ENCODE results near the gene CFAP74. TPM values are rescaled to one million over a fixed set of nuclear protein-coding genes. Genes with fewer than 3 reads are reported as not detected.

The CFAP74 gene
- total and polyA plus RNA-seq, 2 of the 13 experiments (the other 11 are each of a cell fraction or from before 2014, with no cell fraction given): 0.27 to 0.62 TPM

DNA sequence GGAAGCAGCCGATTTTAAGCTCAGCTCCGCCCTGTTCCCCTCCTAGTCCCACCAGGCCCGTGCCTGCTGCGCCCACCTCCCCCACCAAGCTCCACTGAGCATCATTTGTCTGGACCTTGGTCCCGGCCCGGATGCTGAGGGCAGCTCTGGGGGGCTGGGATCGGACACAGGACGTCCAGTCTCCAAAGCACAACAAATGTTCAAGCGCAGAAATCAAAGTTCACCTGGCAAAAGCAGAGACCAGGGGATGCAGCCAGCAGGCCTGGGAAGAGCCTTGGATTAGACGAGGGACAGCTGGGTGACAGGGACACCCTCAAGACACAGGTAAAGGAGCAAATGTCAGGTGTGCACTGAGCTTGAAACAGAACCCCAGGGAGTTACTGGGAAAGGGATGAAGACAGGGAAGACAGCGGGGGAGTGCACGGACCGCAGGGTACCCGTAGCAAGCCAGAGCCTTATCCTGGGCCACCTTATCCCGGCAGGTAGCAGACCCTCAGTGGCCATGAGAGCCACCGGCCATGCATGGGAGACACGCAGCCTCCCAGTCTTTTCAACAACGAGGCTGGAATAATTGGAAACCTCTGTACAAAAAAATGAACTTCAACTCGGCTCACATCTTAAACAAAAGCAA lies 62.3 kb downstream of the CFAP74 start (continued):
- TF ChIP-seq, protein P1, sequence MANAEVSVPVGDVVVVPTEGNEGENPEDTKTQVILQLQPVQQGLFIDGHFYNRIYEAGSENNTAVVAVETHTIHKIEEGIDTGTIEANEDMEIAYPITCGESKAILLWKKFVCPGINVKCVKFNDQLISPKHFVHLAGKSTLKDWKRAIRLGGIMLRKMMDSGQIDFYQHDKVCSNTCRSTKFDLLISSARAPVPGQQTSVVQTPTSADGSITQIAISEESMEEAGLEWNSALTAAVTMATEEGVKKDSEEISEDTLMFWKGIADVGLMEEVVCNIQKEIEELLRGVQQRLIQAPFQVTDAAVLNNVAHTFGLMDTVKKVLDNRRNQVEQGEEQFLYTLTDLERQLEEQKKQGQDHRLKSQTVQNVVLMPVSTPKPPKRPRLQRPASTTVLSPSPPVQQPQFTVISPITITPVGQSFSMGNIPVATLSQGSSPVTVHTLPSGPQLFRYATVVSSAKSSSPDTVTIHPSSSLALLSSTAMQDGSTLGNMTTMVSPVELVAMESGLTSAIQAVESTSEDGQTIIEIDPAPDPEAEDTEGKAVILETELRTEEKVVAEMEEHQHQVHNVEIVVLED (CRISPR knock-in tag; IDR thresholded peaks at IDR 0.05; ENCODE audit: borderline replicate concordance): peak; percentile 61; the same call in 1 of the 2 replicates
- peak; percentile 88 for TF ChIP-seq XRCC5 (optimal IDR thresholded peaks at IDR 0.05; ENCODE audit: low read length)
- TF ChIP-seq NBN (conservative IDR thresholded peaks at IDR 0.05): no peak
- TF ChIP-seq NR2F2 (IDR thresholded peaks at IDR 0.05; ENCODE audit: borderline replicate concordance, low read depth): peak; percentile 41; the same call in 1 of the 2 replicates
- TF ChIP-seq POGZ (CRISPR knock-in tag; IDR thresholded peaks at IDR 0.05): peak; percentile 48; the same call in 1 of the 2 replicates
- TF ChIP-seq, protein P2, sequence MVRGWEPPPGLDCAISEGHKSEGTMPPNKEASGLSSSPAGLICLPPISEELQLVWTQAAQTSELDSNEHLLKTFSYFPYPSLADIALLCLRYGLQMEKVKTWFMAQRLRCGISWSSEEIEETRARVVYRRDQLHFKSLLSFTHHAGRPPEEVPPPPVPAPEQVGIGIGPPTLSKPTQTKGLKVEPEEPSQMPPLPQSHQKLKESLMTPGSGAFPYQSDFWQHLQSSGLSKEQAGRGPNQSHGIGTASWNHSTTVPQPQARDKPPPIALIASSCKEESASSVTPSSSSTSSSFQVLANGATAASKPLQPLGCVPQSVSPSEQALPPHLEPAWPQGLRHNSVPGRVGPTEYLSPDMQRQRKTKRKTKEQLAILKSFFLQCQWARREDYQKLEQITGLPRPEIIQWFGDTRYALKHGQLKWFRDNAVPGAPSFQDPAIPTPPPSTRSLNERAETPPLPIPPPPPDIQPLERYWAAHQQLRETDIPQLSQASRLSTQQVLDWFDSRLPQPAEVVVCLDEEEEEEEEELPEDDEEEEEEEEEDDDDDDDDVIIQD (CRISPR knock-in tag; IDR thresholded peaks at IDR 0.05; ENCODE audit: low read depth): peak; percentile 65
- peak; percentile 69 for TF ChIP-seq IRF2 (CRISPR knock-in tag; IDR thresholded peaks at IDR 0.05)
- TF ChIP-seq, protein P3, sequence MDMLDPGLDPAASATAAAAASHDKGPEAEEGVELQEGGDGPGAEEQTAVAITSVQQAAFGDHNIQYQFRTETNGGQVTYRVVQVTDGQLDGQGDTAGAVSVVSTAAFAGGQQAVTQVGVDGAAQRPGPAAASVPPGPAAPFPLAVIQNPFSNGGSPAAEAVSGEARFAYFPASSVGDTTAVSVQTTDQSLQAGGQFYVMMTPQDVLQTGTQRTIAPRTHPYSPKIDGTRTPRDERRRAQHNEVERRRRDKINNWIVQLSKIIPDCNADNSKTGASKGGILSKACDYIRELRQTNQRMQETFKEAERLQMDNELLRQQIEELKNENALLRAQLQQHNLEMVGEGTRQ (IDR thresholded peaks at IDR 0.05; ENCODE audit: low read depth, low read length): no peak
- TF ChIP-seq, protein P3 (CRISPR knock-in tag; IDR thresholded peaks at IDR 0.05; ENCODE audit: borderline replicate concordance): no peak
- TF ChIP-seq, protein P4, sequence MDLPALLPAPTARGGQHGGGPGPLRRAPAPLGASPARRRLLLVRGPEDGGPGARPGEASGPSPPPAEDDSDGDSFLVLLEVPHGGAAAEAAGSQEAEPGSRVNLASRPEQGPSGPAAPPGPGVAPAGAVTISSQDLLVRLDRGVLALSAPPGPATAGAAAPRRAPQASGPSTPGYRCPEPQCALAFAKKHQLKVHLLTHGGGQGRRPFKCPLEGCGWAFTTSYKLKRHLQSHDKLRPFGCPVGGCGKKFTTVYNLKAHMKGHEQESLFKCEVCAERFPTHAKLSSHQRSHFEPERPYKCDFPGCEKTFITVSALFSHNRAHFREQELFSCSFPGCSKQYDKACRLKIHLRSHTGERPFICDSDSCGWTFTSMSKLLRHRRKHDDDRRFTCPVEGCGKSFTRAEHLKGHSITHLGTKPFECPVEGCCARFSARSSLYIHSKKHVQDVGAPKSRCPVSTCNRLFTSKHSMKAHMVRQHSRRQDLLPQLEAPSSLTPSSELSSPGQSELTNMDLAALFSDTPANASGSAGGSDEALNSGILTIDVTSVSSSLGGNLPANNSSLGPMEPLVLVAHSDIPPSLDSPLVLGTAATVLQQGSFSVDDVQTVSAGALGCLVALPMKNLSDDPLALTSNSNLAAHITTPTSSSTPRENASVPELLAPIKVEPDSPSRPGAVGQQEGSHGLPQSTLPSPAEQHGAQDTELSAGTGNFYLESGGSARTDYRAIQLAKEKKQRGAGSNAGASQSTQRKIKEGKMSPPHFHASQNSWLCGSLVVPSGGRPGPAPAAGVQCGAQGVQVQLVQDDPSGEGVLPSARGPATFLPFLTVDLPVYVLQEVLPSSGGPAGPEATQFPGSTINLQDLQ (CRISPR knock-in tag; IDR thresholded peaks at IDR 0.05): no peak
- TF ChIP-seq, protein P5, sequence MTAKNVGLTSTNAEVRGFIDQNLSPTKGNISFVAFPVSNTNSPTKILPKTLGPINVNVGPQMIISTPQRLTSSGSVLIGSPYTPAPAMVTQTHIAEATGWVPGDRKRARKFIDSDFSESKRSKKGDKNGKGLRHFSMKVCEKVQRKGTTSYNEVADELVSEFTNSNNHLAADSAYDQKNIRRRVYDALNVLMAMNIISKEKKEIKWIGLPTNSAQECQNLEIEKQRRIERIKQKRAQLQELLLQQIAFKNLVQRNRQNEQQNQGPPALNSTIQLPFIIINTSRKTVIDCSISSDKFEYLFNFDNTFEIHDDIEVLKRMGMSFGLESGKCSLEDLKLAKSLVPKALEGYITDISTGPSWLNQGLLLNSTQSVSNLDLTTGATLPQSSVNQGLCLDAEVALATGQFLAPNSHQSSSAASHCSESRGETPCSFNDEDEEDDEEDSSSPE (CRISPR knock-in tag; IDR thresholded peaks at IDR 0.05): peak; percentile 32; the same call in 1 of the 2 replicates
- no peak; the same call in 1 of the 2 replicates for TF ChIP-seq ZNF761 (CRISPR knock-in tag; conservative IDR thresholded peaks at IDR 0.05)
- peak; percentile 39; the same call in 1 of the 2 replicates for TF ChIP-seq ISL2 (CRISPR knock-in tag; IDR thresholded peaks at IDR 0.05)
- TF ChIP-seq, protein P6, sequence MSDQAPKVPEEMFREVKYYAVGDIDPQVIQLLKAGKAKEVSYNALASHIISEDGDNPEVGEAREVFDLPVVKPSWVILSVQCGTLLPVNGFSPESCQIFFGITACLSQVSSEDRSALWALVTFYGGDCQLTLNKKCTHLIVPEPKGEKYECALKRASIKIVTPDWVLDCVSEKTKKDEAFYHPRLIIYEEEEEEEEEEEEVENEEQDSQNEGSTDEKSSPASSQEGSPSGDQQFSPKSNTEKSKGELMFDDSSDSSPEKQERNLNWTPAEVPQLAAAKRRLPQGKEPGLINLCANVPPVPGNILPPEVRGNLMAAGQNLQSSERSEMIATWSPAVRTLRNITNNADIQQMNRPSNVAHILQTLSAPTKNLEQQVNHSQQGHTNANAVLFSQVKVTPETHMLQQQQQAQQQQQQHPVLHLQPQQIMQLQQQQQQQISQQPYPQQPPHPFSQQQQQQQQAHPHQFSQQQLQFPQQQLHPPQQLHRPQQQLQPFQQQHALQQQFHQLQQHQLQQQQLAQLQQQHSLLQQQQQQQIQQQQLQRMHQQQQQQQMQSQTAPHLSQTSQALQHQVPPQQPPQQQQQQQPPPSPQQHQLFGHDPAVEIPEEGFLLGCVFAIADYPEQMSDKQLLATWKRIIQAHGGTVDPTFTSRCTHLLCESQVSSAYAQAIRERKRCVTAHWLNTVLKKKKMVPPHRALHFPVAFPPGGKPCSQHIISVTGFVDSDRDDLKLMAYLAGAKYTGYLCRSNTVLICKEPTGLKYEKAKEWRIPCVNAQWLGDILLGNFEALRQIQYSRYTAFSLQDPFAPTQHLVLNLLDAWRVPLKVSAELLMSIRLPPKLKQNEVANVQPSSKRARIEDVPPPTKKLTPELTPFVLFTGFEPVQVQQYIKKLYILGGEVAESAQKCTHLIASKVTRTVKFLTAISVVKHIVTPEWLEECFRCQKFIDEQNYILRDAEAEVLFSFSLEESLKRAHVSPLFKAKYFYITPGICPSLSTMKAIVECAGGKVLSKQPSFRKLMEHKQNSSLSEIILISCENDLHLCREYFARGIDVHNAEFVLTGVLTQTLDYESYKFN (CRISPR knock-in tag; conservative IDR thresholded peaks at IDR 0.05): peak; percentile 99
- TF ChIP-seq GTF3A (CRISPR knock-in tag; conservative IDR thresholded peaks at IDR 0.05): 0 out of 2 replicates have a peak, but pooled peaks have one; percentile 52
- TF ChIP-seq POLR2G (IDR thresholded peaks at IDR 0.05; ENCODE audit: low read depth, low read length): peak; percentile 75

Data from HepG2 (cell line).